K562 (cell line): Measurements from ENCODE around the gene DISC1. TPM values are rescaled to one million over a fixed set of nuclear protein-coding genes. Genes with fewer than 3 reads are reported as not detected.

Experiments
- BDP1 ChIP-seq: IDR thresholded peaks from 3 replicates; pipeline ENCODE4 v1.6.1; 2011; ENCODE audit not compliant: insufficient read length, insufficient read depth
- CSDE1 ChIP-seq, 2 experiments: fragments of 450-650 bp; IDR thresholded peaks; 2 replicates each; pipeline ENCODE4 v1.6.1; 2016; ENCODE audit warnings: mild to moderate bottlenecking in 1 of 2
- ID3 ChIP-seq, 2 experiments: fragments of 250-450 bp in 1 of 2; fragments of 450-650 bp in 1 of 2; sonication (Bioruptor Pico) in 1 of 2; IDR thresholded peaks; 2 replicates each; pipeline versions ENCODE4 v1.6.1 to v1.8.0; 2016 to 2021; ENCODE audit warnings: mild to moderate bottlenecking in 2 of 2, moderate library complexity in 2 of 2, missing compliant biosample characterization in 1 of 2, missing genetic modification characterization in 1 of 2
- LARP7 ChIP-seq: fragments of 450-650 bp; IDR thresholded peaks from 2 replicates; pipeline ENCODE4 v1.6.1; 2016
- PATZ1 ChIP-seq: fragments of 250-450 bp; sonication (Bioruptor Pico); IDR thresholded peaks from 2 replicates; pipeline ENCODE4 v1.5.0; 2020; ENCODE audit warnings: mild to moderate bottlenecking, borderline replicate concordance
- PKNOX1 ChIP-seq: fragments of 450-650 bp; IDR thresholded peaks from 2 replicates; pipeline ENCODE4 v1.6.1; 2016
- RAD21 ChIP-seq, 2 experiments: fragments of 250-450 bp in 1 of 2; fragments of 450-650 bp in 1 of 2; sonication (Bioruptor Pico) in 1 of 2; formaldehyde crosslinking in 1 of 2; IDR thresholded peaks in 1 of 2; conservative IDR thresholded peaks in 1 of 2; 2 replicates each; pipeline versions ENCODE4 v1.4.0 to v1.8.0; 2020 to 2022; ENCODE audit warnings: mild to moderate bottlenecking in 2 of 2, moderate library complexity in 1 of 2
- SAFB ChIP-seq: fragments of 200-400 bp; formaldehyde crosslinking; IDR thresholded peaks from 2 replicates; pipeline ENCODE4 v1.6.1; 2017; ENCODE audit warnings: low read depth, low read length, borderline replicate concordance
- TCF7 ChIP-seq: sonication (generic); IDR thresholded peaks from 2 replicates; pipeline ENCODE4 v1.6.1; 2016; ENCODE audit warnings: antibody characterized with exemption, borderline replicate concordance
- U2AF2 ChIP-seq: fragments of 200-400 bp; formaldehyde crosslinking; optimal IDR thresholded peaks from 2 replicates; pipeline ENCODE3; 2017; ENCODE audit warnings: low read depth, mild to moderate bottlenecking, low read length
- ZNF311 ChIP-seq: fragments of 250-450 bp; sonication (Bioruptor Pico); IDR thresholded peaks from 2 replicates; pipeline ENCODE4 v1.4.0; 2020; ENCODE audit warnings: mild to moderate bottlenecking, moderate library complexity
- polyA plus RNA-seq, 8 experiments: library from polyadenylated mRNA; depleted of rRNA in 4 of 8; stranded (reverse) in 5 of 8; unstranded in 3 of 8; fragments of >200 nt; fragmentation: Nextera tagmentation in 2 of 8; fragmentation: Illumina TruSeq in 1 of 8; extraction: Ambion mirVana in 2 of 8; extraction: Trizol in 1 of 8; gene quantifications; 2 replicates each; pipeline versions ENCODE4 v1.2.1 to v1.2.3, GENCODE V29; 2011 to 2014; ENCODE audit warnings: inconsistent platforms in 1 of 8, missing spikeins in 1 of 8
- total RNA-seq, 7 experiments: library from RNA; depleted of rRNA in 6 of 7; stranded (reverse); fragments of >200 nt in 6 of 7; fragmentation: Illumina TruSeq in 2 of 7; extraction: Trizol in 2 of 7; gene quantifications; 2 replicates each; pipeline versions ENCODE4 v1.2.1 to v1.2.3, GENCODE V29; 2011 to 2021; ENCODE audit warnings: low replicate concordance in 1 of 7
- TF ChIP-seq, protein P1 (sequence below): fragments of 450-650 bp; IDR thresholded peaks from 2 replicates; pipeline ENCODE4 v1.6.1; 2014; ENCODE audit warnings: low read depth, mild to moderate bottlenecking, moderate library complexity, borderline replicate concordance

Gene DISC1
- total and polyA plus RNA-seq, 9 of the 15 experiments (the other 6 are each of a cell fraction or from before 2014, with no cell fraction given): 0.01 to 0.11 (median 0.08) TPM; not detected in 1

GRCh38 chr1:231724876-231725647 is 98.5 kb downstream of the DISC1 start (continued):
- TF ChIP-seq U2AF2: no peak
- TF ChIP-seq TCF7: no peak
- TF ChIP-seq BDP1: no peak
- peak; percentile 89 for TF ChIP-seq PKNOX1
- peak in 1 of 2 experiments; percentile 62; a peak in 1 of 4 replicates for TF ChIP-seq CSDE1 (IDR thresholded peaks at IDR 0.05)
- no peak for TF ChIP-seq ZNF311
- TF ChIP-seq RAD21 (CRISPR knock-in tag; conservative IDR thresholded peaks at IDR 0.05 in 1 of 2, IDR thresholded peaks at IDR 0.05 in 1 of 2): peak; percentile 65 to 79
- TF ChIP-seq, protein P1, sequence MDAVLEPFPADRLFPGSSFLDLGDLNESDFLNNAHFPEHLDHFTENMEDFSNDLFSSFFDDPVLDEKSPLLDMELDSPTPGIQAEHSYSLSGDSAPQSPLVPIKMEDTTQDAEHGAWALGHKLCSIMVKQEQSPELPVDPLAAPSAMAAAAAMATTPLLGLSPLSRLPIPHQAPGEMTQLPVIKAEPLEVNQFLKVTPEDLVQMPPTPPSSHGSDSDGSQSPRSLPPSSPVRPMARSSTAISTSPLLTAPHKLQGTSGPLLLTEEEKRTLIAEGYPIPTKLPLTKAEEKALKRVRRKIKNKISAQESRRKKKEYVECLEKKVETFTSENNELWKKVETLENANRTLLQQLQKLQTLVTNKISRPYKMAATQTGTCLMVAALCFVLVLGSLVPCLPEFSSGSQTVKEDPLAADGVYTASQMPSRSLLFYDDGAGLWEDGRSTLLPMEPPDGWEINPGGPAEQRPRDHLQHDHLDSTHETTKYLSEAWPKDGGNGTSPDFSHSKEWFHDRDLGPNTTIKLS: no peak
- TF ChIP-seq SAFB: no peak
- TF ChIP-seq ID3 (CRISPR knock-in tag; IDR thresholded peaks at IDR 0.05): no peak
- no peak for TF ChIP-seq ID3 (tag; IDR thresholded peaks at IDR 0.05)
- TF ChIP-seq PATZ1 (CRISPR knock-in tag): no peak
- TF ChIP-seq LARP7: no peak
- TF ChIP-seq, all 486 proteins: peak for 42
